OCI-LY1 (cell line): ENCODE measurements around the gene METAP1.

ENCODE experiments used
- H2AFZ ChIP-seq: fragments of 200-600 bp; sonication (generic), shearing (Covaris generic); 2 replicates; pipeline ENCODE4 v1.6.0; 2014; ENCODE audit warnings: antibody characterized with exemption, mild to moderate bottlenecking, low read length
- H3F3A ChIP-seq: fragments of 200-600 bp; sonication (generic), shearing (Covaris generic); 2 replicates; pipeline ENCODE4 v1.6.0; 2014; ENCODE audit warnings: mild to moderate bottlenecking, antibody characterized with exemption, low read length, moderate library complexity; ENCODE audit not compliant: insufficient read depth
- H3K27ac ChIP-seq: fragments of 200-600 bp; sonication (generic); 2 replicates; pipeline ENCODE4 v1.5.1; 2014; ENCODE audit warnings: low read length, mixed run types, mild to moderate bottlenecking, low read depth; ENCODE audit not compliant: poor library complexity, severe bottlenecking
- H3K27me3 ChIP-seq: fragments of 200-600 bp; sonication (generic); 2 replicates; pipeline ENCODE4 v1.6.0; 2014; ENCODE audit warnings: antibody characterized with exemption, mild to moderate bottlenecking, low read length, moderate library complexity; ENCODE audit not compliant: insufficient read depth
- H3K36me3 ChIP-seq: fragments of 200-600 bp; sonication (generic); 2 replicates; pipeline ENCODE4 v1.6.1; 2014; ENCODE audit warnings: mild to moderate bottlenecking, antibody characterized with exemption, low read length, moderate library complexity, mixed read lengths; ENCODE audit not compliant: insufficient read depth
- H3K4me1 ChIP-seq: fragments of 200-600 bp; sonication (generic); 2 replicates; pipeline ENCODE4 v1.5.1; 2014; ENCODE audit warnings: mild to moderate bottlenecking, low read length, moderate library complexity; ENCODE audit not compliant: insufficient read depth, severe bottlenecking
- H3K4me2 ChIP-seq: fragments of 200-600 bp; sonication (generic), shearing (Covaris generic); 2 replicates; pipeline ENCODE4 v1.6.1; 2014; ENCODE audit warnings: low read length
- H3K4me3 ChIP-seq: fragments of 200-600 bp; sonication (generic); 2 replicates; pipeline ENCODE4 v1.5.1; 2014; ENCODE audit warnings: low read length, low read depth, mild to moderate bottlenecking, mixed read lengths; ENCODE audit not compliant: poor library complexity, severe bottlenecking
- H3K79me2 ChIP-seq: fragments of 200-600 bp; shearing (Covaris generic); 2 replicates; pipeline ENCODE4 v1.6.1; 2016; ENCODE audit warnings: mixed run types, low read length, mixed read lengths; ENCODE audit not compliant: insufficient read depth
- H3K9ac ChIP-seq: fragments of 200-600 bp; sonication (generic), shearing (Covaris generic); 2 replicates; pipeline ENCODE4 v1.6.1; 2014; ENCODE audit warnings: mild to moderate bottlenecking, low read length, mixed read lengths
- H3K9me2 ChIP-seq: fragments of 200-600 bp; sonication (generic), shearing (Covaris generic); 2 replicates; pipeline ENCODE4 v1.6.1; 2014; ENCODE audit warnings: low read depth, mild to moderate bottlenecking, low read length, mixed read lengths
- H3K9me3 ChIP-seq: fragments of 200-600 bp; shearing (Covaris generic); 2 replicates; pipeline ENCODE4 v1.6.1; 2014; ENCODE audit warnings: low read length, mixed read lengths
- H4K20me1 ChIP-seq: fragments of 200-600 bp; sonication (generic), shearing (Covaris generic); 2 replicates; pipeline ENCODE4 v1.6.0; 2016; ENCODE audit warnings: mild to moderate bottlenecking, low read length; ENCODE audit not compliant: insufficient read depth
- CTCF ChIP-seq: fragments of 200-600 bp; sonication (generic), shearing (Covaris generic); IDR thresholded peaks from 2 replicates; pipeline ENCODE4 v1.5.1; 2017; ENCODE audit warnings: mild to moderate bottlenecking, antibody characterized with exemption, low read length, moderate library complexity, mixed read lengths
- EZH2 ChIP-seq: fragments of 200-600 bp; sonication (generic), shearing (Covaris generic); IDR thresholded peaks from 2 replicates; pipeline ENCODE4 v1.8.0; 2017; ENCODE audit warnings: borderline replicate concordance, mixed run types, mild to moderate bottlenecking, antibody characterized with exemption, low read length, moderate library complexity, mixed read lengths

Gene METAP1

GRCh38 chr4:99082192-99082591, 86.7 kb downstream of the METAP1 start:
- Histone ChIP-seq H3K4me3 (no peak overlapping the region), H3K4me1 (peaks cover 10% of the 10 kb centered on the region), H3K79me2 (peaks cover 4% of the 10 kb centered on the region; the same call in 1 of the 2 replicates), H2AFZ (no peak overlapping the region), H3K4me2 (no peak overlapping the region), H3K36me3 (peaks cover 78% of the 10 kb centered on the region), H3K9ac (no peak overlapping the region), H3K27me3 (no peaks in the 10 kb centered on the region), H4K20me1 (no peaks in the 10 kb centered on the region), H3K9me2 (no peaks in the 10 kb centered on the region), H3F3A (no peaks in the 10 kb centered on the region), H3K9me3 (no peaks in the 10 kb centered on the region), H3K27ac (no peak overlapping the region)
- TF ChIP-seq CTCF, result no peak
- no peak for TF ChIP-seq EZH2

GRCh38 chr4:99084595-99084994, 89.1 kb downstream of the METAP1 start:
- Histone ChIP-seq H3F3A (no peaks in the 10 kb centered on the region), H3K79me2 (peaks cover 17% of the 10 kb centered on the region), H3K4me2 (no peak overlapping the region)

GRCh38 chr4:99088023-99088449, 92.5 kb downstream of the METAP1 start:
- no peaks in the 10 kb centered on the region for H3K9me3 ChIP-seq
- H3K79me2 ChIP-seq, result peaks cover 17% of the 10 kb centered on the region

More at GRCh38 chr4:99084595-99084994, 89.1 kb downstream of the METAP1 start:
- H2AFZ ChIP-seq, result no peak overlapping the region
- H3K9me3 ChIP-seq, result no peaks in the 10 kb centered on the region
- no peak overlapping the region for H3K27ac ChIP-seq
- no peaks in the 10 kb centered on the region for H3K9me2 ChIP-seq
- H3K27me3 ChIP-seq, result no peaks in the 10 kb centered on the region
- no peak overlapping the region for H3K9ac ChIP-seq
- H3K36me3 ChIP-seq, result peaks cover 56% of the 10 kb centered on the region
- H4K20me1 ChIP-seq, result no peaks in the 10 kb centered on the region
- TF ChIP-seq CTCF (no peak), EZH2 (no peak)
- H3K4me1 ChIP-seq, result peaks cover 23% of the 10 kb centered on the region
- H3K4me3 ChIP-seq, result no peak overlapping the region

More at GRCh38 chr4:99088023-99088449, 92.5 kb downstream of the METAP1 start:
- Histone ChIP-seq H3K4me2 (peak overlapping the region; percentile 77), H3K9ac (peak overlapping the region; percentile 94), H2AFZ (no peak overlapping the region), H3K27ac (peak overlapping the region; percentile 45), H3K4me3 (peak overlapping the region; percentile 92), H3K36me3 (peaks cover 23% of the 10 kb centered on the region), H3K27me3 (no peaks in the 10 kb centered on the region), H3K9me2 (no peaks in the 10 kb centered on the region), H3K4me1 (peaks cover 29% of the 10 kb centered on the region), H3F3A (0 out of 2 replicates have a peak, but pooled peaks cover 2% of the 10 kb centered on the region), H4K20me1 (no peaks in the 10 kb centered on the region)
- TF ChIP-seq EZH2 (no peak), CTCF (no peak)
